C4-2B (cell line): ENCODE data around the gene EIF4H.

Experiments used
- CTCF ChIP-seq: fragments of 450-650 bp; conservative IDR thresholded peaks from 2 replicates; pipeline ENCODE4 v1.5.1; 2017; ENCODE audit warnings: mild to moderate bottlenecking
- ZFX ChIP-seq: fragments of 450-650 bp; IDR thresholded peaks from 2 replicates; pipeline ENCODE4 v1.6.1; 2017

DNA sequence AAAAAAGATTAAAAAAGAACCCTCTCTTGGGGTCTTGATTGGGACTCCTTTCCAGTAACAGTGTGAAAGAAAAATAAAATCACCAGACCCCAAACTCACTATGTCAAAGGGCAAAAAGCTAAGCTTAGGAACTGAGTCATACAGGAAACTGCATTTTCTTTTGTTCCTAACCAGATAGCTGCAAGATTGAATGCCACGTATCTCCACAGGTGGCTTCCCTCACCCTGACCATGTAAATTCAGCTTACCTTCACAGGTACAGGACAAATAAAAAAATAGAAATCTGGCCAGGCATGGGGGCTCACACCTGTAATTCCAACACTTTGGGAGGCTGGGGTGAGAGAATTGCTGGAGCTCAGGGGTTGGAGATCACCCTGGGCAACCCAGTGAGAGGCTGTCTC, 32.5 kb upstream of the EIF4H start:
- no peak for TF ChIP-seq CTCF
- TF ChIP-seq ZFX = no peak
